HUES6 (cell line): ENCODE results near the gene WWOX.

Experiments used
- H3K27ac ChIP-seq: 2 replicates; pipeline ENCODE4 v1.7.0; 2013; ENCODE audit warnings: low read depth, mild to moderate bottlenecking, low read length, inconsistent platforms
- H3K27me3 ChIP-seq: 2 replicates; pipeline ENCODE4 v1.6.1; 2013; ENCODE audit warnings: low read length; ENCODE audit not compliant: control insufficient read depth, insufficient read depth
- H3K36me3 ChIP-seq: 2 replicates; pipeline ENCODE4 v1.6.1; 2013; ENCODE audit warnings: low read length; ENCODE audit not compliant: control insufficient read depth, insufficient read depth
- H3K4me1 ChIP-seq: 2 replicates; pipeline ENCODE4 v1.6.1; 2013; ENCODE audit warnings: low read length; ENCODE audit not compliant: control insufficient read depth, insufficient read depth
- H3K4me3 ChIP-seq: 2 replicates; pipeline ENCODE4 v1.5.1; 2013; ENCODE audit warnings: low read depth, low read length
- H3K9ac ChIP-seq: one replicate; pipeline ENCODE4 v1.6.1; 2013; ENCODE audit warnings: mild to moderate bottlenecking, low read length
- H3K9me3 ChIP-seq: 2 replicates; pipeline ENCODE4 v1.6.1; 2013; ENCODE audit warnings: low read depth, low read length; ENCODE audit not compliant: control insufficient read depth, insufficient read depth

Gene WWOX

DNA sequence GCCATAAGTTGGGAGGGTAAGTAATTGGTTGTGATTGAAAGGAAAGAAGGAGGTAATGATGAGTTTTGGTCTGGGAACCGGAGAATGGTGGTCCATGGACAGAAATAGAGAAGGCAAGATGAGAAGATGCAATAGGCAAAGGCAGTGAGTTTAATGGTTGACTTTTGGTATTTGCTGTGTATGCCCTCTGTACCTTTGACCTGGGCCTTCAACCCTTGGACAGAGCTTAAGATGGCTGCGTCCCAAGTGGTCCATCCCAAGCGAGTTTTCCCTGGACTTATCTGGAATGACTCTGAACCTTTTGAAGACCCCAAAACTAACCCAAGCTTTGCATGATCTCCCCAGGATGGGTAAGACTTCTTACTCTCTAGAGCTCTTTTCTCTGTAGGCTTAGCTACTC lies 836.6 kb downstream of the WWOX start:
- no peak overlapping the region for H3K4me3 ChIP-seq
- H3K36me3 ChIP-seq = no peaks in the 10 kb centered on the region
- H3K9me3 ChIP-seq = no peaks in the 10 kb centered on the region
- no peak overlapping the region for H3K9ac ChIP-seq
- no peaks in the 10 kb centered on the region for H3K27me3 ChIP-seq
- H3K27ac ChIP-seq = no peak overlapping the region
- H3K4me1 ChIP-seq = no peaks in the 10 kb centered on the region

DNA sequence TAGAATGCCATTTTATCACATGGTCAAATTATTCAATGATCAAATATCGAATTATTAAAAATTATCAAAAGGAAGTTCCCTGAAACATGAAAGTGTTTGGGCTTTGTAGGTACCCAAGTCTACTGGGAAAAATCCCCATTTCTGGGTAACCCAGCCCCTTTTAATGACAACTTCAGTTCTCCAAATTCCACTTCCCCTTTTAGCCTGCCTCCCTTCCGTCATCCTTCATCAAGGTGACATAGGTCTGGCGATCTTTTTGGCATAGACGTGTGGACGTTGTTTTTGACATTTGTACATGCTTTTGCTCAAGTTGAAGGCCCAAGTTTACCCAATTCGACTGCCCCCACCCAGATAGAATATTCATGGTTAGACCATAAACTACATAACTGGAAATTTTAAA lies 840.1 kb downstream of the WWOX start:
- Histone ChIP-seq H3K36me3 (no peaks in the 10 kb centered on the region), H3K4me3 (no peak overlapping the region), H3K27me3 (no peaks in the 10 kb centered on the region)

GRCh38 chr16:78942625-78943245 lies 843.3 kb downstream of the WWOX start:
- H3K9ac ChIP-seq = no peak overlapping the region
- no peaks in the 10 kb centered on the region for H3K27me3 ChIP-seq
- H3K9me3 ChIP-seq = no peaks in the 10 kb centered on the region
- H3K4me3 ChIP-seq = no peak overlapping the region
- no peaks in the 10 kb centered on the region for H3K36me3 ChIP-seq
- no peaks in the 10 kb centered on the region for H3K4me1 ChIP-seq
- no peak overlapping the region for H3K27ac ChIP-seq

More for the DNA sequence above, 840.1 kb downstream of the WWOX start:
- Histone ChIP-seq H3K27ac (no peak overlapping the region), H3K4me1 (no peaks in the 10 kb centered on the region), H3K9ac (no peak overlapping the region), H3K9me3 (no peaks in the 10 kb centered on the region)

GRCh38 chr16:78945336-78945735 lies 845.9 kb downstream of the WWOX start:
- no peaks in the 10 kb centered on the region for H3K27me3 ChIP-seq
- no peak overlapping the region for H3K27ac ChIP-seq
- no peaks in the 10 kb centered on the region for H3K36me3 ChIP-seq
- H3K4me1 ChIP-seq = no peaks in the 10 kb centered on the region
- H3K9ac ChIP-seq = no peak overlapping the region
- H3K4me3 ChIP-seq = no peak overlapping the region
- H3K9me3 ChIP-seq = no peaks in the 10 kb centered on the region

DNA sequence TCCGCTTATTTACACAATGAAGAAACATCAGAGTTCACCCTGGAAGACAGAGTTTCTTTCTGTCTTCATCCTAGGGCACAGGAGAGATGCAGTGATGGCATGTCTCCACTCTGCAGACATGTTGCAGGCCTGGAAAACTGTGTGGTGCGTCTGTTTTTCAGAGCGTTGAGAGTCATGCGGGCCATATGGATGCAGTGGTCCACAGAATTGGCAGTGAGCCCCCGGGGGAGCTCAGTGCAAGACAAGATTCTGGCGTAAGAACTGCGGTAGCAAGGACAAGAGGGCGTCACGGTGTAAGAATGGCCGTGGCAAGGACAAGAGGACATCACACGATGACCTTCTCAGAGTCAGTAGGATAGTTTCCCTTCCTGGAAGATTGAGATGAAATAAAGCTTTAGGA lies 847.1 kb downstream of the WWOX start:
- Histone ChIP-seq H3K9ac (no peak overlapping the region), H3K4me1 (no peaks in the 10 kb centered on the region), H3K27me3 (no peaks in the 10 kb centered on the region), H3K27ac (no peak overlapping the region), H3K4me3 (no peak overlapping the region), H3K36me3 (no peaks in the 10 kb centered on the region), H3K9me3 (no peaks in the 10 kb centered on the region)

DNA sequence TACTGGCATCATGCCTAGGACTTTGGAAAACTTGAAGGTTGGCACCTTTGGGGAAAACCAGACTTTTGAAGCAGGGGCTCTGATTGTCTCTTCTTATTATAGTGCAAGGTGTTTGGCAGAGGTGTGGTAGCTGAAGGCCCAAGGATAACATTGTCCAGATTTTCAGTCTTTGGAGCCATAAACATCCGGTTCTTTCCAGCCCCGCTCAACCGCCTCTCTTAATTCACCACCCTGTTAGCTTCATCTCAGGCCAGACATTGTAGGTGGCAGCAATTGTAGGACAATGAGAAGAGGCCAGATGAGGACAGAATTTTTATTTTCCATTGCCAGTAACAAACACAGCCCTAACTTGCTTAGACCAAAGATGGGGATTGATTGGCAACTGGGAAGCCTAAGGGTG lies 851.3 kb downstream of the WWOX start:
- Histone ChIP-seq H3K4me1 (no peaks in the 10 kb centered on the region), H3K27me3 (no peaks in the 10 kb centered on the region)

GRCh38 chr16:78952630-78953029 lies 853.2 kb downstream of the WWOX start:
- no peak overlapping the region for H3K4me3 ChIP-seq
- no peaks in the 10 kb centered on the region for H3K27me3 ChIP-seq
- no peaks in the 10 kb centered on the region for H3K4me1 ChIP-seq
- H3K27ac ChIP-seq = no peak overlapping the region
- no peak overlapping the region for H3K9ac ChIP-seq
- no peaks in the 10 kb centered on the region for H3K9me3 ChIP-seq
- H3K36me3 ChIP-seq = no peaks in the 10 kb centered on the region

More for the DNA sequence above, 851.3 kb downstream of the WWOX start:
- H3K9ac ChIP-seq = no peak overlapping the region
- no peaks in the 10 kb centered on the region for H3K9me3 ChIP-seq
- H3K4me3 ChIP-seq = no peak overlapping the region
- no peak overlapping the region for H3K27ac ChIP-seq
- no peaks in the 10 kb centered on the region for H3K36me3 ChIP-seq

- Histone ChIP-seq H3K9me3 (no peaks in the 10 kb centered on the region), H3K27ac (no peak overlapping the region), H3K27me3 (no peaks in the 10 kb centered on the region), H3K4me1 (no peaks in the 10 kb centered on the region), H3K36me3 (no peaks in the 10 kb centered on the region), H3K9ac (no peak overlapping the region), H3K4me3 (no peak overlapping the region)
Measured at GRCh38 chr16:78953526-78953925, 854.1 kb downstream of the WWOX start.

DNA sequence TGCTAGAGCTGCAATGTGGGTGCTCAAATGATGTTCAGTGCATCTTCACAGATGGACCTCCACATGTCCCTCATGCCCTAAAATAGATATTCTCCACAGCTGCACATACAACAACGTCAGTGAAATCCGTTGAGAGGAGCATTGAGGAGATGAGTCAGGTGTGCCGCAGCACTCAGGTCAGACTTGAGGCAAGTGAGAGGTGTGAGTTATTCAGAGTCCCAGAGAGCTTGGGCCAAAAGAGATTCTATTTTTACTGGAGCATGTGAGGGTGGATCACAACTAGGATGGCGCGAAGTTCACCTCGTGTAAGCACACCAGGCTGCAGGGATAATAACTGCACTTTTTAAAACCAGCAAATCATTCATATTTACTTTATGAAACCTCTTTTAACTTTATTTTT lies 855.8 kb downstream of the WWOX start:
- no peaks in the 10 kb centered on the region for H3K36me3 ChIP-seq
- H3K27me3 ChIP-seq = no peaks in the 10 kb centered on the region
- H3K9me3 ChIP-seq = no peaks in the 10 kb centered on the region
- no peaks in the 10 kb centered on the region for H3K4me1 ChIP-seq
- no peak overlapping the region for H3K4me3 ChIP-seq
- no peak overlapping the region for H3K9ac ChIP-seq
- no peak overlapping the region for H3K27ac ChIP-seq

DNA sequence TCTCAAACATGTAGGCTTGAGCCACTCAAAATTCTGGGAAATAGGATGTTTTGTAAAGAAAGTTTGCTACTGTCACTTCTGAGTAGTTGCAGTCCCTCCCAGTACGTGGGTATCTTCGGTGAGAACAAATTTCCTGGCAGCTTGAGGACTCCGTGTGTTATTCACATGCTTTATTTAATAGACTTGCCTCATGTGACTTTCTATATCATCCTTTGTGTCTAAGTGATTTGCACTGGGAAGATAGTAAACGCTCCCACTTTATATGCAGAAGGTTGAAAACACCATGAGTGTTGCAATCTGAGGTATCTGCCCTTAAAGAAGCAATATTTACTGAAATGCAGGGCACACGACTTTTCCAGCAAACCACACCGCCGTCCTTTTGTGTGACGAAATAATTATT lies 857.4 kb downstream of the WWOX start:
- no peaks in the 10 kb centered on the region for H3K4me1 ChIP-seq
- no peaks in the 10 kb centered on the region for H3K9me3 ChIP-seq
- no peak overlapping the region for H3K9ac ChIP-seq
- H3K27me3 ChIP-seq = no peaks in the 10 kb centered on the region
- no peak overlapping the region for H3K4me3 ChIP-seq
- H3K27ac ChIP-seq = no peak overlapping the region
- no peaks in the 10 kb centered on the region for H3K36me3 ChIP-seq

DNA sequence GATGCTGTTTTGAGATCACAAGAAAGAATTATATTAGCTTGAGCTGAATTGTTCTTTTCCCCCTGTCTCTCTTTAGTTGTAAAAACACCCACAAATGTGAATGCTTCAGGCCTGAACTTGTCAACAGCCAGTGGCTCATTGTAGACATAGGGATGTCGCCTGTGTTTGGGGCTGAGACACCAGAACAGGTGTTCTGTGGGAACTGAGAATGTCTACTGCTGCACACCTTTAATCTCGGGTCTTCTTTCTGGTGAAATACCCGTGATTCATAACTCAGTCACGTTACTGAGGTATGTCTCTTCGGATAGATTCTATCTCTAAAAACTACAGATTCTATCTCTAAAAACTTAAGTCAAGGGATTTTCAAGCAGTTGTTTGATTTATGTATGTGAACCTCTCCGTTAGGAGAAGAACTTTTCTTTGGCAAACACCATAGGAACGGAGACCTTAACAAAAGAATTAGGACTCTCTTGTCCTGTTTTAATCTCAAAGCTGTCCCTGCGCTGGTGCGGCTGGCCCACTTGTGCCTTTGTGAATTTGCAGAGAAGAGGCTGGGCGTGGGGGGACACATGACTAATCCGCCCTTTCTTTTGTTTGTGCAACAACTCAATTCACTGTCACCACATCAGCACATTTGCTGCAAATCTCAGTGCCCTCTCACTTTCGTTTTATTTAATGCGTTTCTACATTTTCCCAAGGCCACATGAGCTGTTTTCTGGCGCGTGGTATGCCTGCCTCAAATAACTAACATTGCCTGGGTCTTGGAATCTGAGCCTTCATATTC lies 858.1 kb downstream of the WWOX start:
- Histone ChIP-seq H3K36me3 (no peaks in the 10 kb centered on the region), H3K4me3 (no peak overlapping the region), H3K27me3 (no peaks in the 10 kb centered on the region), H3K9ac (no peak overlapping the region), H3K27ac (no peak overlapping the region), H3K4me1 (no peaks in the 10 kb centered on the region), H3K9me3 (no peaks in the 10 kb centered on the region)
